ENCODE results near the gene HACD1. TPM values are rescaled to one million over a fixed set of nuclear protein-coding genes. Genes with fewer than 3 reads are reported as not detected.

HACD1 gene
- total RNA-seq, 4 donors from 2014 or later = 51.9 to 79.9 (median 71.2) TPM

- H3K27me3 ChIP-seq = no peaks in the 10 kb centered on the region
- DNase-seq (ENCODE audit: extremely low spot score) = no peak
- peaks cover 5 to 28% (median 16%) of the 10 kb centered on the region in 4 donors for H3K4me1 ChIP-seq
- 79% methylated on average over 5 of the region's 5 CpGs for WGBS
- TF ChIP-seq EP300 (IDR thresholded peaks at IDR 0.05) (no peak), POLR2A (IDR thresholded peaks at IDR 0.05; ENCODE audit: low read depth) (no peak), POLR2AphosphoS5 (IDR thresholded peaks at IDR 0.05) (no peak)
- intact Hi-C loops (cut with DNase I) = no loop called here
- H3K36me3 ChIP-seq = peaks cover 0 to 3% (median 0%) of the 10 kb centered on the region in 4 donors
- no peaks in the 10 kb centered on the region for H3K9me3 ChIP-seq
- H3K4me3 ChIP-seq = no peak overlapping the region
- H3K27ac ChIP-seq (replicated peaks in 1 of 4) = no peak overlapping the region
Measured at GRCh38 chr10:17655567-17656146, 38.5 kb upstream of the HACD1 start.

- WGBS = 94% methylated on average over 3 of the region's 3 CpGs
- intact Hi-C loops (cut with DNase I) = no loop called here
Measured at GRCh38 chr10:17655009-17655408, 37.8 kb upstream of the HACD1 start.

GRCh38 chr10:17652585-17652984, 35.4 kb upstream of the HACD1 start:
- TF ChIP-seq POLR2AphosphoS5 (IDR thresholded peaks at IDR 0.05) = no peak
- TF ChIP-seq CTCF (IDR thresholded peaks at IDR 0.05) = no peak
- TF ChIP-seq EP300 (IDR thresholded peaks at IDR 0.05) = no peak
- no peak for TF ChIP-seq POLR2A (IDR thresholded peaks at IDR 0.05; ENCODE audit: low read depth)
- no peaks in the 10 kb centered on the region for H3K9me3 ChIP-seq
- no peak overlapping the region for H3K4me3 ChIP-seq
- H3K4me1 ChIP-seq = peaks cover 17 to 53% (median 41%) of the 10 kb centered on the region in 4 donors
- H3K27ac ChIP-seq (replicated peaks in 1 of 4) = no peak overlapping the region
- no peaks in the 10 kb centered on the region for H3K36me3 ChIP-seq
- no peaks in the 10 kb centered on the region for H3K27me3 ChIP-seq
- no peak for DNase-seq (ENCODE audit: extremely low spot score)
- intact Hi-C loops (cut with DNase I) = no loop called here

More at GRCh38 chr10:17655009-17655408, 37.8 kb upstream of the HACD1 start:
- Histone ChIP-seq H3K36me3 (no peaks in the 10 kb centered on the region), H3K27me3 (no peaks in the 10 kb centered on the region), H3K4me3 (no peak overlapping the region), H3K9me3 (no peaks in the 10 kb centered on the region), H3K4me1 (peaks cover 10 to 32% (median 19%) of the 10 kb centered on the region in 4 donors), H3K27ac (replicated peaks in 1 of 4) (no peak overlapping the region)
- DNase-seq (ENCODE audit: extremely low spot score) = no peak
- TF ChIP-seq POLR2A (IDR thresholded peaks at IDR 0.05; ENCODE audit: low read depth) = no peak
- TF ChIP-seq EP300 (IDR thresholded peaks at IDR 0.05) = no peak
- no peak for TF ChIP-seq CTCF (IDR thresholded peaks at IDR 0.05)
- TF ChIP-seq POLR2AphosphoS5 (IDR thresholded peaks at IDR 0.05) = no peak

- H3K4me3 ChIP-seq = no peak overlapping the region
- intact Hi-C loops (cut with DNase I) = no loop called here
- no peaks in the 10 kb centered on the region for H3K27me3 ChIP-seq
- no peak overlapping the region for H3K27ac ChIP-seq (replicated peaks in 1 of 4)
- H3K36me3 ChIP-seq = no peaks in the 10 kb centered on the region
- DNase-seq (ENCODE audit: extremely low spot score) = no peak
- no peak for TF ChIP-seq EP300 (IDR thresholded peaks at IDR 0.05)
- no peak for TF ChIP-seq POLR2A (IDR thresholded peaks at IDR 0.05; ENCODE audit: low read depth)
- no peak for TF ChIP-seq CTCF (IDR thresholded peaks at IDR 0.05)
- no peak for TF ChIP-seq POLR2AphosphoS5 (IDR thresholded peaks at IDR 0.05)
- H3K9me3 ChIP-seq = no peaks in the 10 kb centered on the region
- H3K4me1 ChIP-seq = peaks cover 21 to 57% (median 48%) of the 10 kb centered on the region in 4 donors
Measured at GRCh38 chr10:17651896-17652295, 34.7 kb upstream of the HACD1 start.

- intact Hi-C loops (cut with DNase I) = no loop called here
- no peak overlapping the region for H3K4me3 ChIP-seq
- H3K36me3 ChIP-seq = no peaks in the 10 kb centered on the region
- TF ChIP-seq CTCF (IDR thresholded peaks at IDR 0.05) (no peak), POLR2A (IDR thresholded peaks at IDR 0.05; ENCODE audit: low read depth) (no peak), POLR2AphosphoS5 (IDR thresholded peaks at IDR 0.05) (no peak), EP300 (IDR thresholded peaks at IDR 0.05) (no peak)
- no peak overlapping the region for H3K27ac ChIP-seq (replicated peaks in 1 of 4)
- DNase-seq (ENCODE audit: extremely low spot score) = no peak
- H3K9me3 ChIP-seq = no peaks in the 10 kb centered on the region
- 92% methylated on average over 8 of the region's 8 CpGs for WGBS
- H3K4me1 ChIP-seq = peaks cover 36 to 67% (median 62%) of the 10 kb centered on the region in 4 donors
- no peaks in the 10 kb centered on the region for H3K27me3 ChIP-seq
Measured at GRCh38 chr10:17650416-17650815, 33.2 kb upstream of the HACD1 start.

All from esophagus muscularis mucosa (tissue), 4 donors.